ENCODE measurements around the gene EXOC3L2. TPM values are rescaled to one million over a fixed set of nuclear protein-coding genes. Genes with fewer than 3 reads are reported as not detected.

Gene EXOC3L2
- total and polyA plus RNA-seq, 2 of the 8 experiments (the other 6 are each of a cell fraction or from before 2014, with no cell fraction given) = 1.4 to 1.6 TPM

GRCh38 chr19:45247136-45247535 lies 1.9 kb upstream of the EXOC3L2 start:
- Histone ChIP-seq H4K20me1 (replicated peaks in 1 of 2; ENCODE audit: control insufficient read depth in 1 of 2, insufficient read depth in 2 of 2, low read length in 2 of 2) (no peaks in the 10 kb centered on the region), H3K27me3 (replicated peaks in 1 of 4; ENCODE audit: control insufficient read depth in 3 of 4, extremely low read depth in 1 of 4, insufficient read depth in 3 of 4, low read length in 3 of 4) (peaks cover 0 to 10% (median 9%) of the 10 kb centered on the region in 4 experiments; a peak in 5 of 7 replicates), H3K14ac (ENCODE audit: insufficient read length) (no peak overlapping the region), H3K4ac (replicated peaks; ENCODE audit: insufficient read length, low read depth, low read length) (no peak overlapping the region), H2AK5ac (ENCODE audit: low read depth, low read length) (no peak overlapping the region; the same call in 1 of the 2 replicates), H2AFZ (ENCODE audit: low read length) (no peak overlapping the region), H3K4me1 (replicated peaks in 1 of 4; ENCODE audit: control insufficient read depth in 3 of 4, insufficient read depth in 4 of 4, low read length in 3 of 4) (peaks cover 0 to 7% (median 1%) of the 10 kb centered on the region in 4 experiments; a peak in 3 of 7 replicates), H2BK5ac (ENCODE audit: low read depth, low read length) (no peak overlapping the region), H3K36me3 (ENCODE audit: control insufficient read depth in 2 of 4, insufficient read depth in 4 of 4, low read length in 3 of 4) (no peaks in the 10 kb centered on the region), H2BK12ac (ENCODE audit: low read depth, low read length) (no peak overlapping the region), H3K23ac (ENCODE audit: insufficient read length) (no peak overlapping the region), H2BK15ac (ENCODE audit: low read length) (no peak overlapping the region), H3K23me2 (ENCODE audit: low read depth, low read length) (peaks cover 7% of the 10 kb centered on the region), H3K56ac (replicated peaks; ENCODE audit: insufficient read length, low read depth, low read length) (no peak overlapping the region), H3K18ac (ENCODE audit: extremely low read depth, low read length) (no peak overlapping the region), H3K4me2 (ENCODE audit: insufficient read depth in 1 of 2, low read depth in 2 of 2, low read length in 2 of 2) (no peak overlapping the region), H3K79me2 (ENCODE audit: control insufficient read depth in 1 of 2, insufficient read depth in 2 of 2, low read length in 2 of 2) (peaks cover 0 to 6% of the 10 kb centered on the region in 2 experiments; a peak in 1 of 4 replicates), H3K27ac (ENCODE audit: low read depth, low read length) (no peak overlapping the region), H4K8ac (ENCODE audit: extremely low read depth, insufficient read depth, low read length) (no peak overlapping the region), H3K9ac (replicated peaks in 1 of 4; ENCODE audit: extremely low read depth in 1 of 4, low read depth in 3 of 4, low read length in 3 of 4) (no peak overlapping the region), H2BK20ac (ENCODE audit: low read length) (no peak overlapping the region), H4K91ac (replicated peaks; ENCODE audit: insufficient read length, low read length) (no peak overlapping the region), H3K4me3 (ENCODE audit: extremely low read depth in 1 of 4, insufficient read depth in 2 of 4, low read depth in 3 of 4, low read length in 4 of 4) (no peak overlapping the region), H3K9me3 (ENCODE audit: insufficient read depth in 2 of 2, low read depth in 1 of 2, low read length in 1 of 2) (no peaks in the 10 kb centered on the region), H2BK120ac (replicated peaks; ENCODE audit: low read depth, low read length) (no peak overlapping the region), H4K5ac (ENCODE audit: insufficient read length, low read depth, low read length) (no peak overlapping the region), H3K79me1 (ENCODE audit: low read depth, low read length) (no peaks in the 10 kb centered on the region)
- no peak for FAIRE-seq
- 95% methylated on average over 6 of the region's 8 CpGs; no CpG with 5 or more reads in 1 of the 2 experiments for WGBS, 2 experiments (ENCODE audit: extremely low coverage in 1 of 2, insufficient coverage in 1 of 2, insufficient read length in 1 of 2, insufficient replicate concordance in 2 of 2, low coverage in 1 of 2, low lambda C conversion rate in 2 of 2, missing lambda C conversion rate in 1 of 2)
- ChIA-PET CTCF (ENCODE audit: partially characterized antibody) (interaction anchor here (0.6 to 10.1 kb wide), 14 partner anchors 10 to 1610 kb away, joined by 3 to 106 read pairs (median 4); no protein-coding TSS in a partner anchor), POLR2A (ENCODE audit: partially characterized antibody) (interaction anchor here (0.7 to 1.7 kb wide), 5 partner anchors 9 to 69 kb away, joined by 3 to 9 read pairs (median 5); partner anchors contain the start of genes BLOC1S3 and TRAPPC6A)
- DNase-seq (ENCODE audit: low read depth in 1 of 2, low spot score in 2 of 2) = no peak
- TF ChIP-seq CTBP2 (IDR thresholded peaks at IDR 0.05; ENCODE audit: borderline replicate concordance, insufficient read depth, insufficient read length, low read length) = no peak
- no peak for TF ChIP-seq YY1 (IDR thresholded peaks at IDR 0.05; ENCODE audit: low read depth, low read length)
- TF ChIP-seq ATF3 (IDR thresholded peaks at IDR 0.05; ENCODE audit: insufficient read depth, low read depth, low read length) = no peak
- no peak for TF ChIP-seq TEAD4 (IDR thresholded peaks at IDR 0.05; ENCODE audit: low read depth, low read length)
- no peak for TF ChIP-seq SRF (IDR thresholded peaks at IDR 0.05; ENCODE audit: low read depth, low read length)
- TF ChIP-seq CEBPB (IDR thresholded peaks at IDR 0.05; ENCODE audit: low read depth, low read length) = no peak
- TF ChIP-seq KDM5A (IDR thresholded peaks at IDR 0.05; ENCODE audit: low read length) = no peak
- TF ChIP-seq CREB1 (IDR thresholded peaks at IDR 0.05) = no peak

Data from H1 (cell line).